ENCODE data around the gene FOXD2.

FOXD2 gene

DNA sequence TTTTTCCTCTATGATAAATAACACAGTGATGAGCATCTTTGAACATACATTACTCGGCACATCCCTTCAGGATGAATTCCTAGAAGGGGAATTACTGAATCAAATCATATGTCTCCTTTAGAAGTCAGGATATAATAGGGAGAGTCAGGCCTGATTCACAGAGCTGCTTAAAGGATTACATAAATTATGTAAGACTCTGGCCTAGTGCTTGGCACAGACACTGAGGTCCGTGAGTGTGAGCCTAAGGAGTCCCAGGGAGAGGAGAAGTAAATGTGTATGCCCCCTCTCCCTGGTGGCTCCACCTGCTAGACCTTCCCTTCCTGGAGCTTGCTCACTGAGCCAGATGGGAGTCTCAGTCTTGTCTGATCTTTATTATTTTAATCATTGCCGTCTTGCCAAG, 30.4 kb upstream of the FOXD2 start:
- no peak overlapping the region for H3K27ac ChIP-seq

DNA sequence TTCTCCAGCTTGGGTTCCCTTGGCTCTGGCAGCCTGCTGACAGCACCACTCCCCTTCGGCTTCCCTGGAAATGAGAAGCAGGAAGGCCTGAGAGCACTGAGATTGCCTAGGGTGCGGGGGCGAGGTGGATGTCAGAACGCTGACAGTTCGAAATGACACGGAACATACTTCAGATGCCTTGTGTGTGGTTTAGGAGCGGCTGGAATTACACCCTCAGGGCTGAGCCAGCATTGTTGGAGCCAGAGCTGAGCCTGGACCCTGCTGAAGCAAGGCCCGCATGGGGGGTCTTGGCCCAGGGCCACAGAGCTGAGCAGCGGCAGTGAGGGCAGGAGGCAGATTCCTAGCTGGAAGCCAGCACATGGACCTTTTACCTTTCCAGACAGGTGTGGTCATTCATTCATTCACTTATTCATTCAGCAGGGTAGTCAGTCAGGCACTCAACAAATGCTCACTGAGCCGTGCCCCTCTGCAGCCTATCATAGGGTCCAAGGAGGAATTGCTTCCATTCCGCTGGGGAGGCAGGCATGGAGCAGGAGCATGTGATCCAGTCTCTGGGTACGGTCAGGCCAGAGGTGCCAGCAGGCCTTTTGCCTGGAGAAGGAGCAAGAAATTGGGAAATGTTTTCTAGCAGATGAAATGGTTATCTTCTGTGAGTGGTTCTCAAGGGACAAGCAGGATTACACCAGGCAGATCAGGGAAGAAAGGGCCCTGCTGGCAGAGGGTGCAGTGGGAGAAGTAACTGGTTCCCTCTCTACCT, 28.4 kb upstream of the FOXD2 start:
- no peak for TF ChIP-seq ZFX (IDR thresholded peaks at IDR 0.05; ENCODE audit: borderline replicate concordance)
- TF ChIP-seq, protein P1, sequence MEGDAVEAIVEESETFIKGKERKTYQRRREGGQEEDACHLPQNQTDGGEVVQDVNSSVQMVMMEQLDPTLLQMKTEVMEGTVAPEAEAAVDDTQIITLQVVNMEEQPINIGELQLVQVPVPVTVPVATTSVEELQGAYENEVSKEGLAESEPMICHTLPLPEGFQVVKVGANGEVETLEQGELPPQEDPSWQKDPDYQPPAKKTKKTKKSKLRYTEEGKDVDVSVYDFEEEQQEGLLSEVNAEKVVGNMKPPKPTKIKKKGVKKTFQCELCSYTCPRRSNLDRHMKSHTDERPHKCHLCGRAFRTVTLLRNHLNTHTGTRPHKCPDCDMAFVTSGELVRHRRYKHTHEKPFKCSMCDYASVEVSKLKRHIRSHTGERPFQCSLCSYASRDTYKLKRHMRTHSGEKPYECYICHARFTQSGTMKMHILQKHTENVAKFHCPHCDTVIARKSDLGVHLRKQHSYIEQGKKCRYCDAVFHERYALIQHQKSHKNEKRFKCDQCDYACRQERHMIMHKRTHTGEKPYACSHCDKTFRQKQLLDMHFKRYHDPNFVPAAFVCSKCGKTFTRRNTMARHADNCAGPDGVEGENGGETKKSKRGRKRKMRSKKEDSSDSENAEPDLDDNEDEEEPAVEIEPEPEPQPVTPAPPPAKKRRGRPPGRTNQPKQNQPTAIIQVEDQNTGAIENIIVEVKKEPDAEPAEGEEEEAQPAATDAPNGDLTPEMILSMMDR (IDR thresholded peaks at IDR 0.05) = no peak
- H3K27ac ChIP-seq = no peak overlapping the region

More for the DNA sequence above, 30.4 kb upstream of the FOXD2 start:
- TF ChIP-seq, protein P1 (IDR thresholded peaks at IDR 0.05) = no peak
- no peak for TF ChIP-seq ZFX (IDR thresholded peaks at IDR 0.05; ENCODE audit: borderline replicate concordance)

DNA sequence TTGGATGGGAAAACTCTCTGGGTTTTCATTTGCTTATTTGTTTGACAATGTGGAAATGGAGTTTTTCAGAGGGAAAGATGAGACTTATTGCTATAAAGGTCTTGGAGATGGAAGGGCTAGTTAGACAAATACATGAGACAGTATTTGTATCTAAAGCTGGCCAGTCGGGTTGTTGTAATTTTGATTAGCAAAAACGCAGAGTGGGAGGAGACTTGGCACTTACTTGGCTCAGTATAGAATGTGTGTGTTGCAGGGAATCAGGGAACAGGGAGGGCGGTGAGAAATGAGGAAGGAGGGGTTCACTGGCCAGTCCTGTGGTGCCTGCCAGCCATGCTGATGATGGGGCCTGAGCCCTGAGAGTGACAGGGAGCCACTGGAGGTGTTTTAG, 27.8 kb upstream of the FOXD2 start:
- TF ChIP-seq ZFX (IDR thresholded peaks at IDR 0.05; ENCODE audit: borderline replicate concordance) = no peak
- TF ChIP-seq, protein P1 (IDR thresholded peaks at IDR 0.05) = no peak
- no peak overlapping the region for H3K27ac ChIP-seq

DNA sequence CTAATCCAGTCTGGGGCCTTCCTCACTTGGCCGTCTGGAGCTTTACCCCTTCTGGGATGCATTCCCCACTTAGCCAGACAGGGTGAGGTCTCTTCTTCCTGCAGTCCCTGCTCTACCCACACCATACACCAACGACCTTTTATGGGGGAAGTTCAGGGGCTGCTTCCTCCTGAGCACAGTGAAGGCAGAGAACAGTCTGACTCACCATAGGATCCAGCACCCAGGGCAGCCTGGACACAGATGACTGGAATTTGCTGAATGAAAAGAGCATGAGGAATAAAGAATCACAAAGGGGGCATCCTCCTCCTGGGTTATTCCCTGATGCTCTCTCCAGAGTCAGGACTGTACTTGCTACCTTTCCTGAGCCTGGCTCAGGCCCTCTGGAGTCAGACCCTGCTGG, 26.4 kb upstream of the FOXD2 start:
- TF ChIP-seq, protein P1 (IDR thresholded peaks at IDR 0.05) = no peak
- TF ChIP-seq ZFX (IDR thresholded peaks at IDR 0.05; ENCODE audit: borderline replicate concordance) = no peak
- H3K27ac ChIP-seq = no peak overlapping the region

DNA sequence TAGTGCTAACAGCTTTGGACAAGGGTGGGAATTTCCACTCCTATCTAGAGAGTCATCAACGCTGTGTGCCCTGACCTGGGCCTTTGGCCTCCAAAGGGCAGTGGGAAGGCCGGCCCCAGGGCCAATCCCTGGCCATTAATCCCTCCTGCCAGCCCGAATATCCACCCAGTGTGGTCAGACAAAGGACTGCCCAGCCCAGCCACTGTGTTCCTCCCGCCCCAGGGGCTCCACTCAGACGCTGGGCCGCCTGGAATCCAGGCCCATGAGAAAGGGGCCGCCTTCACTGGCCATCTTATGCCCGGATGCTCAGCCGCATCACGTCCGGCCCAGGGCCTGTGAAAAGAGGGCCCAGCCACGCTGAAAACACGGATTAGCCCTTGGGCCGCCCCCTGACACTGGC, 25.4 kb upstream of the FOXD2 start:
- TF ChIP-seq ZFX (IDR thresholded peaks at IDR 0.05; ENCODE audit: borderline replicate concordance) = no peak
- TF ChIP-seq, protein P1 (IDR thresholded peaks at IDR 0.05) = no peak
- no peak overlapping the region for H3K27ac ChIP-seq

DNA sequence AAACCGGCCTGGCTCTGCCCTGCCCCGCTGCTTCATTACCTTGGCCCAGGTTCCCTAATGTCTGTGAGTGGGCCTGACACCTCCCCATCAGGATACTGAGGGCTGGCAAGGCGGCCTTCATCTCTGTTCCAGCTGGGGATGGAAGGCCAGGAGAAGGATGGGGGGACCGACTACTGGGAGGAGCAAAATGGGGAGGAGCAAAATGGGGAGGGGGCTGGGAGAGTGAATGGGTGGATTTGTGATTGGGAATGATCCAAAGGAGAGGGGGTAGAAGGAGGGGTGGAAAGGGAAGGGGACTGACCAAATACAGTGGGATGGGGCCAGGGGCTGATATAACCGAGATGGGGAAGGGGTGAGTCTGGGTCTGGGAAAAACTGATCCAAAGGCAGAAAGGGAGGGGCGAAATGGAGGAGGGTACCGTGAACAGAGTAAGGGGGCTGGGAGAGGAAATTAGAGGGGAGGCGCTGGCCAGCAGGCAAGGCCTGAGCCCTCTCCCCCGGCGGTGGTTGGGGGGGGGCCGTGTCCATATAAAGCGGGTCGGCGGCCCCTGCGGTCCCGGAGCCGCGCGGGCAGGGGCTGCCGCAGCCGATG, 22.0 kb upstream of the FOXD2 start, which contains the start of gene FOXE3:
TSS of gene FOXE3 (plus strand) at position 558 of the 591 bp plus-strand sequence. CDS start at position 589, 31 bp downstream.
- TF ChIP-seq ZFX (IDR thresholded peaks at IDR 0.05; ENCODE audit: borderline replicate concordance) = no peak
- TF ChIP-seq, protein P1 (IDR thresholded peaks at IDR 0.05) = no peak
- H3K27ac ChIP-seq = no peak within 1 kb of the TSS
